HFFc6 (cell line): ENCODE results near the gene SCAF1. TPM values are rescaled to one million over a fixed set of nuclear protein-coding genes. Genes with fewer than 3 reads are reported as not detected.

Experiments used
- DNase-seq: peaks from one replicate; pipeline ENCODE4 v3.0.0-alpha.2; 2018
- H3K27ac Mint-ChIP-seq: 2 replicates; pipeline ENCODE4 v1.8.0; 2020; ENCODE audit warnings: mild to moderate bottlenecking, mixed read lengths
- H3K27me3 Mint-ChIP-seq: 2 replicates; pipeline ENCODE4 v1.8.0; 2021; ENCODE audit warnings: mild to moderate bottlenecking, moderate library complexity, mixed read lengths; ENCODE audit not compliant: insufficient read depth
- H3K36me3 Mint-ChIP-seq: 2 replicates; pipeline ENCODE4 v1.8.0; 2021; ENCODE audit warnings: low read depth, mixed read lengths
- H3K4me1 Mint-ChIP-seq: 2 replicates; pipeline ENCODE4 v1.8.0; 2020; ENCODE audit warnings: low read depth, mixed read lengths
- H3K4me3 Mint-ChIP-seq: 2 replicates; pipeline ENCODE4 v1.8.0; 2020; ENCODE audit warnings: mild to moderate bottlenecking, moderate library complexity, mixed read lengths
- H3K9me3 Mint-ChIP-seq: 2 replicates; pipeline ENCODE4 v1.8.0; 2020; ENCODE audit warnings: mild to moderate bottlenecking, mixed read lengths
- total RNA-seq, 6 experiments: library from RNA; stranded (reverse); fragmentation: NEBNext Ultra II Directional; extraction: Animal tissue kit (Norgen Biotek cat#: 25700); gene quantifications; 2 replicates in 1 of 6; 3 replicates in 5 of 6; pipeline ENCODE4 v1.2.3, GENCODE V29; 2021
- TF ChIP-seq, protein P1 (sequence below): fragments of 200-600 bp; sonication (generic); IDR thresholded peaks from 2 replicates; pipeline ENCODE4 v1.5.0; 2021; ENCODE audit warnings: antibody characterized with exemption, mild to moderate bottlenecking

The SCAF1 gene
- total RNA-seq, 6 experiments from 2014 or later, result 112 to 134 (median 121) TPM

DNA sequence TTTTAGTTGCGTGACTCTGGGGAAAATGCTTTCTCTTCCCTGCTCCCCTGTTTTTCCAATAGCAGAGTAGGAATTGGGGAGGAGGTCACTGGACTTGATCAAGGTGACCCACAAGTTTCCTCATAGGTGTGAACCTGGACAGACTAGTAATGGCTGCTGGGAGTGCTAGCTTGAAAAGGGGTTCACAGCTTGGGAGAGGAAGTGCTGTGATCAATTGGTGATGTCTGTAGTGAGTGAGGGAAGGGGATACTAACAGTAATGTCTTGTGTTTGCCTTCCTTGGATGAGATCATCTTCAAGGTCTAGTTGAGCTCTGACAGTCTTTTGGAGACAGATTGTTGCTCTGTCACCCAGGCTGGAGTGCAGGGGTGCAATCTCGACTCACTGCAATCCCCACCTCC is 25.5 kb downstream of the SCAF1 start:
- Mint-ChIP-seq H3K27ac (peak overlapping the region; percentile 12; the same call in 1 of the 2 replicates), H3K4me1 (peaks cover 27% of the 10 kb centered on the region), H3K27me3 (peaks cover 11% of the 10 kb centered on the region), H3K9me3 (no peaks in the 10 kb centered on the region), H3K4me3 (peak overlapping the region; percentile 93), H3K36me3 (peaks cover 4% of the 10 kb centered on the region; the same call in 1 of the 2 replicates)
- TF ChIP-seq, protein P1, sequence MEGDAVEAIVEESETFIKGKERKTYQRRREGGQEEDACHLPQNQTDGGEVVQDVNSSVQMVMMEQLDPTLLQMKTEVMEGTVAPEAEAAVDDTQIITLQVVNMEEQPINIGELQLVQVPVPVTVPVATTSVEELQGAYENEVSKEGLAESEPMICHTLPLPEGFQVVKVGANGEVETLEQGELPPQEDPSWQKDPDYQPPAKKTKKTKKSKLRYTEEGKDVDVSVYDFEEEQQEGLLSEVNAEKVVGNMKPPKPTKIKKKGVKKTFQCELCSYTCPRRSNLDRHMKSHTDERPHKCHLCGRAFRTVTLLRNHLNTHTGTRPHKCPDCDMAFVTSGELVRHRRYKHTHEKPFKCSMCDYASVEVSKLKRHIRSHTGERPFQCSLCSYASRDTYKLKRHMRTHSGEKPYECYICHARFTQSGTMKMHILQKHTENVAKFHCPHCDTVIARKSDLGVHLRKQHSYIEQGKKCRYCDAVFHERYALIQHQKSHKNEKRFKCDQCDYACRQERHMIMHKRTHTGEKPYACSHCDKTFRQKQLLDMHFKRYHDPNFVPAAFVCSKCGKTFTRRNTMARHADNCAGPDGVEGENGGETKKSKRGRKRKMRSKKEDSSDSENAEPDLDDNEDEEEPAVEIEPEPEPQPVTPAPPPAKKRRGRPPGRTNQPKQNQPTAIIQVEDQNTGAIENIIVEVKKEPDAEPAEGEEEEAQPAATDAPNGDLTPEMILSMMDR, result no peak
- no peak for DNase-seq

DNA sequence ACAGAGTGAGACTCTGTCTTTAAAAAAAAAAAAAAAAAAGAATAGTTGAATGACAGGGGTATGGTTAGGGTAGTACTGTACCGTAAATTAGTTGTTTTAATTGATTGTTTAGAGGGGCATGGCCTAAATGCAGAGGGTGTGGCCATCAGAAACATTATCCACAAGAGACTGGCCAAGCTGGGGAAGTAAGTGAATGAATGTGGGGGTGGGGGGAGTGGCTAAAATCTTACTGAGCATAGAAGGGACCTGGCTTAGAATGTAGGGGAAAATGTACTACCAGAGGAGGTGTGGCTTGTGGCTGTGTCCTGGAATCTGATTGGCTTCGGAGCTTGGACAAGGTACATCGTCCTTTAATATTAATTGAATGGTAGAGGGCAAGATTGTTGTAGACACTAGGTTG is 27.5 kb downstream of the SCAF1 start:
- DNase-seq, result no peak
- Mint-ChIP-seq H3K27me3 (peaks cover 8% of the 10 kb centered on the region), H3K9me3 (no peaks in the 10 kb centered on the region), H3K27ac (no peak overlapping the region), H3K36me3 (peaks cover 4% of the 10 kb centered on the region; the same call in 1 of the 2 replicates), H3K4me1 (peaks cover 19% of the 10 kb centered on the region), H3K4me3 (no peak overlapping the region)
- TF ChIP-seq, protein P1, result no peak

DNA sequence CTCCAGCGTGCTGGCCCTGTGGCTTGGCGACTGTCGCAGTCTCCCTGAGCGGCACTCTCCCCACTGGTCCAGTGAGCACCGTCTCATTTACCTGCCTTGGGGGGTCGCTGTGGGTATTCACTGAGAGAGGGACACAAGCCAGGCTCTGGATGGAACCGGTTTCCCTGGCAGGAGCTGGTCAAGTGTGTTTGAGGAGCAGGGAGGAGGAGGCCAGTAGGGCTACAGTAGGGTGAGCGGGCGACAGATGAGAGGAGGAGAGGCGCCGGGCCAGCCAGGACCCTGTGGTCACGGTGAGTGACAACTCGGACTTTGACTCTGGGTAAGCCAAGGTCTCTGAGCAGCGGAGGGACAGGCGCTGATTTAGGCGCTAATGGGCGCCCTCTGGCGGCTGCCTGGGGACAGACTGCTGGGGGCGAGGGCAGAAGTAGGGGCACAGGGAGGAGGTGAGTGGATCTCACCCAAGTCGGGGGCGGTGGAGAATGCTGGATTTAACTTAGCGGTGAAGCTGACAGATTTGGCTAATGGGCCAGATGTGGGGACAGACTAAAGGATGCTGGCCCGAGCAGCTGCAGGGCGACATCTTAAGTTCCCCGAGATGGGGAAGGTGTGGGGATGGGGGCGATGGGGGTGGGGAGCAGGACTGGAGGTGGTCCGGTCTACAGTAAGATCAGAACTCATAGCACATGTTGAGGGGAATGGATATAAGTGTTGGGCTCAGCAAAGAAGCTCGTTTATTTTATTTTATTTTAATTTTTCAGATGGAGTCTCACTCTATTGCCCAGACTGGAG is 30.3 kb downstream of the SCAF1 start:
- peaks cover 18% of the 10 kb centered on the region for H3K4me1 Mint-ChIP-seq
- H3K36me3 Mint-ChIP-seq, result peaks cover 4% of the 10 kb centered on the region; the same call in 1 of the 2 replicates
- no peak overlapping the region for H3K4me3 Mint-ChIP-seq
- H3K27me3 Mint-ChIP-seq, result peaks cover 5% of the 10 kb centered on the region
- H3K27ac Mint-ChIP-seq, result peak overlapping the region; percentile 69
- H3K9me3 Mint-ChIP-seq, result no peaks in the 10 kb centered on the region
- TF ChIP-seq, protein P1, result peak; percentile 92
- DNase-seq, result peak; percentile 43

DNA sequence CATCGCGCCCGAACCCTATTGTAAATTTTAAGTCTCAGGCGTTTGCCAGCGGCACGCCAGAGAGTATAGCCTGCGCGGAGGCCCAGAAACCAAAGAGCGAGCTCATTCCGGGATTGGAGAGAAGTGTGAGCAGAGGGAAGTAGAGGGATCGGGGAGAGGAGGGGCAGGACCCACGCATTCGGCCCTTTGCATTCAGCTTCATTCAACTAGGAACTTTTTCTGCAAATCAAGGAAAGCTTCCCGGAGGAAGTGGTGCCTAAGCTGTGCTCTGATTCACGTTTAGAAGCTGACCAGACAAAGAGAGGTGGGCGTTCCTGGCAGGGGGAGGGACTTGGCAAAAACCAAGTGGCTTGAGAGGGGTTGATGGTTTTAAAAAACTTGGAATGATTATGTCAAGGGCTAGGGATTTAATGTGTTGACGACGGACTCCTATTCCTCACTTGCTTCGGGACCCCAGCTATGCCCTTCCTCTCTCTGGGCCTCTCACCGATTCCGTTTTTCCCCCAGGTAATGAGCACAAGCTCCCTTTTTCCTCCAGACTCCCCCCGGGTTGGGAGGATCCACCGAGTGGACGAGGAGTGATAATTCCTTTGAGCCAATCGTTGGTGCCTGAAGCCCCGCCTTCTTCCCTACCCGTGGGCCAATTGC is 34.3 kb downstream of the SCAF1 start:
- TF ChIP-seq, protein P1, result no peak
- peaks cover 7% of the 10 kb centered on the region for H3K27me3 Mint-ChIP-seq
- peak overlapping the region; percentile 85 for H3K4me3 Mint-ChIP-seq
- H3K4me1 Mint-ChIP-seq, result peaks cover 35% of the 10 kb centered on the region
- peaks cover 4% of the 10 kb centered on the region; the same call in 1 of the 2 replicates for H3K36me3 Mint-ChIP-seq
- DNase-seq, result peak; percentile 82
- H3K9me3 Mint-ChIP-seq, result no peaks in the 10 kb centered on the region
- H3K27ac Mint-ChIP-seq, result peak overlapping the region; percentile 99

DNA sequence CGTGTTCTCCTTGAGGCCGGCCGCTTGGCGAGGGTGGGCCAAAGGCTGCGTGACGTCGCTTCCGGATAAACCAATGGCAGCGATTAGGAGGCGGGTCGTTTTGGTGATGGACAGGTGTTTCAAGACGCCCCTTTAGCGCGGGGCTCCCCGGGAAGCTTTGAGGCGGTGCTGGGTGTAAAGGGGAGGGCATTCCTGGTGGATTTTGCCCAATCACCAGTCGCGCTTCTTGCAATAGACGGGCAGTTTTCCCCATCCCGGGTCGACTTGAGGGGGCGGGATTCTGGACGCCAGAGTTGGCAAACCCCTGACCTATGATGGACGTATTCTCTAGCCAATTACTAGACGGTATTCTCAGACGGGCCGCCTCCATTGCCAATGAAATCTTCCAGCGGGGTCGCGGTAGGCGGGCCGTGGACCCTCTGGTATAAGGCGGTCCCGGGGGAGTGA is 34.8 kb downstream of the SCAF1 start:
- peak; percentile 100 for DNase-seq
- Mint-ChIP-seq H3K27ac (peak overlapping the region; percentile 99), H3K36me3 (peaks cover 4% of the 10 kb centered on the region; the same call in 1 of the 2 replicates), H3K9me3 (no peaks in the 10 kb centered on the region), H3K4me1 (peaks cover 35% of the 10 kb centered on the region), H3K4me3 (peak overlapping the region; percentile 97), H3K27me3 (peaks cover 7% of the 10 kb centered on the region)
- TF ChIP-seq, protein P1, result no peak
